ENCODE results near the gene AP2M1. TPM values are rescaled to one million over a fixed set of nuclear protein-coding genes. Genes with fewer than 3 reads are reported as not detected.
A peak's percentile ranks its signal among the peaks of the same experiment; 100 is the strongest.

The AP2M1 gene
- total RNA-seq, 8 experiments from 2014 or later = 218 to 443 (median 274) TPM

GRCh38 chr3:184188080-184188479 lies 13.4 kb downstream of the AP2M1 start:
- in situ Hi-C loops (cut with MboI; ENCODE audit: low pct_unique_long_range_greater_than_20kb in 2 of 9, low sequenced_read_pairs in 9 of 9, unreplicated experiment in 9 of 9) = no loop called here
- Histone ChIP-seq H3K27ac (no peak overlapping the region), H3K4me1 (replicated peaks in 1 of 2) (peaks cover 7 to 10% of the 10 kb centered on the region in 2 donors), H3K4me3 (no peak overlapping the region)
- 78 to 100% (median 92%) methylated on average over 1 to 7 of the region's 17 CpGs; no CpG with 5 or more reads in 3 of the 10 experiments for WGBS, 10 experiments
- no peak for ATAC-seq (replicated peaks in 6 of 8)

- in situ Hi-C loops (cut with MboI; ENCODE audit: low pct_unique_long_range_greater_than_20kb in 2 of 9, low sequenced_read_pairs in 9 of 9, unreplicated experiment in 9 of 9) = no loop called here
- 80 to 100% (median 100%) methylated on average over 1 to 9 of the region's 13 CpGs; no CpG with 5 or more reads in 5 of the 10 experiments for WGBS, 10 experiments
- Histone ChIP-seq H3K27ac (no peak overlapping the region), H3K4me1 (replicated peaks in 1 of 2) (peaks cover 7 to 10% of the 10 kb centered on the region in 2 donors), H3K4me3 (no peak overlapping the region)
- ATAC-seq (replicated peaks in 6 of 8) = no peak
Observed at GRCh38 chr3:184189421-184189820, 14.8 kb downstream of the AP2M1 start.

- Histone ChIP-seq H3K4me1 (replicated peaks in 1 of 2) (no peaks in the 10 kb centered on the region), H3K4me3 (no peak overlapping the region), H3K27ac (no peak overlapping the region)
- WGBS, 10 experiments = 100% methylated on average over 2 to 3 of the region's 10 CpGs; no CpG with 5 or more reads in 8 of the 10 experiments
- ATAC-seq (replicated peaks in 6 of 8) = no peak
- in situ Hi-C loops (cut with MboI; ENCODE audit: low pct_unique_long_range_greater_than_20kb in 2 of 9, low sequenced_read_pairs in 9 of 9, unreplicated experiment in 9 of 9) = no loop called here
Observed at GRCh38 chr3:184192889-184193288, 18.2 kb downstream of the AP2M1 start.

- H3K4me1 ChIP-seq (replicated peaks in 1 of 2) = no peaks in the 10 kb centered on the region
- in situ Hi-C loops (cut with MboI; ENCODE audit: low pct_unique_long_range_greater_than_20kb in 2 of 9, low sequenced_read_pairs in 9 of 9, unreplicated experiment in 9 of 9) = no loop called here
- H3K4me3 ChIP-seq = no peak overlapping the region
- no peak for ATAC-seq (replicated peaks in 6 of 8)
- H3K27ac ChIP-seq = no peak overlapping the region
- WGBS, 10 experiments = 29 to 100% (median 90%) methylated on average over 2 to 3 of the region's 9 CpGs; no CpG with 5 or more reads in 5 of the 10 experiments
Observed at GRCh38 chr3:184193991-184194539, 19.4 kb downstream of the AP2M1 start.

DNA sequence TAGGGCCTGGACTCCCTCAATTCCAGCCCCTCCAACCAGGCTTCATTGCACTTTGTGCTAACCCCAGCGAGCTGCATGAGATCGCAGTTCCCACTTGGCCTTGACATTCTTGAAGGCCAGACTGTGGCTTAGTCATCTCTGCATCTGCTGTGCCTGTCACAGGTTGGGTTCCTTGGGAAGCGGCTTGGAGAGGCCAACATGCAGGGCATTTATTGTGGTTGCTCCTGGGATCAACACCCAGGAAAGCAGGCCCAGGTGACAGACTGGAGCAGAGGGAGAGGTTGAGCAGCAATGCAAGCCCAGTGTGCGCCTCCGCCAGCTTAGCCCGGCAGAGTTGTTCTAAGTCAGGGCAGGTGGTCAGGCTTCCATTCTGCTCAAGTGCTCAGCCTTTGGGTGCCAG lies 21.9 kb downstream of the AP2M1 start:
- 60 to 100% (median 100%) methylated on average over 1 to 2 of the region's 6 CpGs; no CpG with 5 or more reads in 4 of the 10 experiments for WGBS, 10 experiments
- in situ Hi-C loops (cut with MboI; ENCODE audit: low pct_unique_long_range_greater_than_20kb in 2 of 9, low sequenced_read_pairs in 9 of 9, unreplicated experiment in 9 of 9) = no loop called here
- Histone ChIP-seq H3K27ac (no peak overlapping the region), H3K4me1 (replicated peaks in 1 of 2) (no peaks in the 10 kb centered on the region), H3K4me3 (no peak overlapping the region)
- no peak for ATAC-seq (replicated peaks in 6 of 8)

DNA sequence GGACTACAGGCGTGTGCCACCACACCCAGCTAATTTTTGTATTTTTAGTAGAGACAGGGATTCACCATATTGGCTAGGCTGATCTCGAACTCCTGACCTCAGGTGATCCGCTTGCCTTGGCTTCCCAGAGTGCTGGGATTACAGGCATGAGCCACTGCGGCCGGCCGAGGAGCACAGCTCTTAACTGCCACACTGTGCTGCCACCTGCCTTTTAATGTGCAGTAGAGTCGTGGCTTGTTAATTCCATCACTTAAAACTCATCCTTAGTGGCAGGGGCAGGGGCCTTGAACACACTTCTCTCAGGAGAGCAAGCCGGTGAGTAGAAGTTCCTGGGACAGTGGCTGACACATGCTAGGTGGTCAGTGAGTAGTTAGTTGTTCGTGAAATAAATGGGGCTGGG lies 23.9 kb downstream of the AP2M1 start:
- WGBS, 10 experiments = 50 to 100% (median 72%) methylated on average over 1 to 6 of the region's 9 CpGs; no CpG with 5 or more reads in 5 of the 10 experiments
- in situ Hi-C loops (cut with MboI; ENCODE audit: low pct_unique_long_range_greater_than_20kb in 2 of 9, low sequenced_read_pairs in 9 of 9, unreplicated experiment in 9 of 9) = no loop called here
- Histone ChIP-seq H3K4me3 (no peak overlapping the region), H3K27ac (no peak overlapping the region), H3K4me1 (replicated peaks in 1 of 2) (no peaks in the 10 kb centered on the region)
- no peak for ATAC-seq (replicated peaks in 6 of 8)

GRCh38 chr3:184200825-184201224 lies 26.2 kb downstream of the AP2M1 start:
- H3K4me1 ChIP-seq (replicated peaks in 1 of 2) = no peaks in the 10 kb centered on the region
- ATAC-seq (replicated peaks in 6 of 8) = no peak
- no peak overlapping the region for H3K27ac ChIP-seq
- in situ Hi-C loops (cut with MboI; ENCODE audit: low pct_unique_long_range_greater_than_20kb in 2 of 9, low sequenced_read_pairs in 9 of 9, unreplicated experiment in 9 of 9) = no loop called here
- H3K4me3 ChIP-seq = no peak overlapping the region

GRCh38 chr3:184203526-184203925 lies 28.9 kb downstream of the AP2M1 start:
- no peak for ATAC-seq (replicated peaks in 6 of 8)
- H3K27ac ChIP-seq = no peak overlapping the region
- no peaks in the 10 kb centered on the region for H3K4me1 ChIP-seq (replicated peaks in 1 of 2)
- WGBS, 10 experiments = 50 to 94% (median 66%) methylated on average over 2 to 5 of the region's 8 CpGs; no CpG with 5 or more reads in 4 of the 10 experiments
- in situ Hi-C loops (cut with MboI; ENCODE audit: low pct_unique_long_range_greater_than_20kb in 2 of 9, low sequenced_read_pairs in 9 of 9, unreplicated experiment in 9 of 9) = no loop called here
- no peak overlapping the region for H3K4me3 ChIP-seq

GRCh38 chr3:184209146-184209923 lies 34.7 kb downstream of the AP2M1 start:
- ATAC-seq (replicated peaks in 6 of 8) = no peak
- in situ Hi-C loops (cut with MboI; ENCODE audit: low pct_unique_long_range_greater_than_20kb in 2 of 9, low sequenced_read_pairs in 9 of 9, unreplicated experiment in 9 of 9) = no loop called here
- Histone ChIP-seq H3K27ac (no peak overlapping the region), H3K4me1 (replicated peaks in 1 of 2) (no peaks in the 10 kb centered on the region), H3K4me3 (no peak overlapping the region)
- 8 to 83% (median 72%) methylated on average over 2 to 10 of the region's 11 CpGs for WGBS, 10 experiments

- ATAC-seq (replicated peaks in 6 of 8) = no peak
- Histone ChIP-seq H3K4me1 (replicated peaks in 1 of 2) (no peaks in the 10 kb centered on the region), H3K4me3 (no peak overlapping the region), H3K27ac (no peak overlapping the region)
- in situ Hi-C loops (cut with MboI; ENCODE audit: low pct_unique_long_range_greater_than_20kb in 2 of 9, low sequenced_read_pairs in 9 of 9, unreplicated experiment in 9 of 9) = no loop called here
- 43 to 83% (median 71%) methylated on average over 2 to 5 of the region's 5 CpGs for WGBS, 10 experiments
Observed at GRCh38 chr3:184211297-184211696, 36.6 kb downstream of the AP2M1 start.

GRCh38 chr3:184211718-184212117 lies 37.1 kb downstream of the AP2M1 start:
- in situ Hi-C loops (cut with MboI; ENCODE audit: low pct_unique_long_range_greater_than_20kb in 2 of 9, low sequenced_read_pairs in 9 of 9, unreplicated experiment in 9 of 9) = no loop called here
- Histone ChIP-seq H3K4me1 (replicated peaks in 1 of 2) (no peaks in the 10 kb centered on the region), H3K27ac (no peak overlapping the region), H3K4me3 (no peak overlapping the region)
- 9 to 80% (median 63%) methylated on average over 2 to 5 of the region's 5 CpGs for WGBS, 10 experiments
- ATAC-seq (replicated peaks in 6 of 8) = no peak

GRCh38 chr3:184218814-184219213 lies 44.2 kb downstream of the AP2M1 start:
- WGBS, 10 experiments = 0 to 60% (median 43%) methylated on average over 1 to 2 of the region's 4 CpGs; no CpG with 5 or more reads in 3 of the 10 experiments
- Histone ChIP-seq H3K4me3 (no peak overlapping the region), H3K27ac (no peak overlapping the region), H3K4me1 (replicated peaks in 1 of 2) (no peaks in the 10 kb centered on the region)
- ATAC-seq (replicated peaks in 6 of 8) = no peak
- in situ Hi-C loops (cut with MboI; ENCODE audit: low pct_unique_long_range_greater_than_20kb in 2 of 9, low sequenced_read_pairs in 9 of 9, unreplicated experiment in 9 of 9) = no loop called here

DNA sequence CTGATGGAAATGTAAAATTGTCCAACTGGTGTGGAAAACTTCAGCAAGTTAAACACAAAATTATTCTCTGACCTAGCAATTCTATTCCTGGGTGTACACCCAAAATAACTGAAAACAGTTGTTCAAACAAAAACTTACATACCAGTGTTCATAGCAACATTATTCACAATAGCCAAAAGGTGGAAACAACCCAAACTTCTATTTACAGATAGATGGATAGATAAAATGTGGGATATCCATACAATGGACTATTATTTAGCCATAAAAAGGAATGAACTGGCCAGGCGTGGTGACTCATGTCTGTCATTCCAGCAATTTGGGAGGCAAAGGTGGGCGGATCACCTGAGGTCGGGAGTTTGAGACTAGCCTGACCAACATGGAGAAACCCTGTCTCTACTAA lies 47.9 kb downstream of the AP2M1 start:
- Histone ChIP-seq H3K4me3 (no peak overlapping the region), H3K27ac (no peak overlapping the region), H3K4me1 (replicated peaks in 1 of 2) (no peaks in the 10 kb centered on the region)
- in situ Hi-C loops (cut with MboI; ENCODE audit: low pct_unique_long_range_greater_than_20kb in 2 of 9, low sequenced_read_pairs in 9 of 9, unreplicated experiment in 9 of 9) = no loop called here
- ATAC-seq (replicated peaks in 6 of 8) = peak in 1 of 8 experiments; percentile 38
- 40 to 89% (median 70%) methylated on average over 1 to 3 of the region's 3 CpGs; no CpG with 5 or more reads in 6 of the 10 experiments for WGBS, 10 experiments

GRCh38 chr3:184223946-184224345 lies 49.3 kb downstream of the AP2M1 start:
- H3K4me1 ChIP-seq (replicated peaks in 1 of 2) = no peaks in the 10 kb centered on the region
- no peak overlapping the region for H3K27ac ChIP-seq
- ATAC-seq (replicated peaks in 6 of 8) = no peak
- WGBS, 10 experiments = 20 to 92% (median 56%) methylated on average over 1 to 3 of the region's 3 CpGs; no CpG with 5 or more reads in 1 of the 10 experiments
- in situ Hi-C loops (cut with MboI; ENCODE audit: low pct_unique_long_range_greater_than_20kb in 2 of 9, low sequenced_read_pairs in 9 of 9, unreplicated experiment in 9 of 9) = no loop called here
- no peak overlapping the region for H3K4me3 ChIP-seq
